Upper lobe of left lung (tissue), 4 donors: ENCODE data around the gene ABCA12.

Experiments used
- CTCF ChIP-seq, 6 experiments: fragments of 450-650 bp in 4 of 6; fragments of 200-600 bp in 2 of 6; sonication (generic) in 2 of 6; IDR thresholded peaks; one replicate each; pipeline ENCODE4 v1.5.1; 2016 to 2019; ENCODE audit warnings: antibody characterized with exemption in 6 of 6
- EP300 ChIP-seq, 4 donors: sonication (generic); formaldehyde crosslinking; IDR thresholded peaks; one replicate each; pipeline ENCODE4 v1.5.1; 2017; ENCODE audit warnings: antibody characterized with exemption in 4 of 4, control low read depth in 2 of 4
- POLR2A ChIP-seq, 4 donors: fragments of 450-650 bp; IDR thresholded peaks; one replicate each; pipeline ENCODE4 v1.5.1; 2016 to 2017; ENCODE audit warnings: antibody characterized with exemption in 4 of 4, mild to moderate bottlenecking in 2 of 4
- POLR2AphosphoS5 ChIP-seq, 2 donors: sonication (generic); formaldehyde crosslinking; IDR thresholded peaks; one replicate each; pipeline ENCODE4 v1.5.1; 2017; ENCODE audit warnings: antibody characterized with exemption in 2 of 2

- TF ChIP-seq CTCF (IDR thresholded peaks at IDR 0.05) (no peak), POLR2AphosphoS5 (IDR thresholded peaks at IDR 0.05) (no peak), EP300 (IDR thresholded peaks at IDR 0.05) (no peak), POLR2A (IDR thresholded peaks at IDR 0.05) (no peak)
These were observed 256.7 kb downstream of the ABCA12 start for GRCh38 chr2:214881647-214882202.
